Tibial nerve (tissue), 4 donors: Measurements from ENCODE around the gene MSL1. TPM values are rescaled to one million over a fixed set of nuclear protein-coding genes. Genes with fewer than 3 reads are reported as not detected.

ENCODE experiments used
- DNase-seq, 2 donors: peaks; one replicate each; pipeline ENCODE4 v3.0.0-alpha.2; 2019; ENCODE audit warnings: low spot score in 2 of 2
- H3K27ac ChIP-seq, 4 donors: fragments of 200-600 bp; sonication (generic) in 3 of 4; one replicate each; pipeline ENCODE4 v1.5.1; 2017 to 2019; ENCODE audit warnings: mild to moderate bottlenecking in 1 of 4
- H3K27me3 ChIP-seq, 2 donors: fragments of 200-600 bp; sonication (generic) in 1 of 2; one replicate each; pipeline versions ENCODE4 v1.5.1 to v1.6.0; 2017 to 2019
- H3K36me3 ChIP-seq, 3 donors: fragments of 200-600 bp; sonication (generic); one replicate each; pipeline ENCODE4 v1.5.1; 2018 to 2019
- H3K4me1 ChIP-seq, 4 donors: fragments of 200-600 bp; sonication (generic) in 3 of 4; one replicate each; pipeline ENCODE4 v1.5.1; 2017 to 2019
- H3K4me3 ChIP-seq, 4 donors: fragments of 200-600 bp; sonication (generic) in 3 of 4; one replicate each; pipeline ENCODE4 v1.5.1; 2017 to 2019; ENCODE audit warnings: mild to moderate bottlenecking in 1 of 4, moderate library complexity in 1 of 4
- H3K9me3 ChIP-seq, 4 donors: fragments of 200-600 bp; sonication (generic) in 3 of 4; one replicate each; pipeline ENCODE4 v1.5.1; 2017 to 2019
- EP300 ChIP-seq, 2 donors: sonication (generic); formaldehyde crosslinking; IDR thresholded peaks; one replicate each; pipeline ENCODE4 v1.6.1; 2017; ENCODE audit warnings: antibody characterized with exemption in 2 of 2, mild to moderate bottlenecking in 1 of 2
- POLR2A ChIP-seq, 2 donors: fragments of 450-650 bp; IDR thresholded peaks; one replicate each; pipeline ENCODE4 v1.6.1; 2017; ENCODE audit warnings: antibody characterized with exemption in 2 of 2, mild to moderate bottlenecking in 2 of 2, moderate library complexity in 2 of 2
- whole genome bisulfite sequencing, 2 donors: methylation state at CpG; one replicate each; pipeline ENCODE4 v1.1.5; 2018; 5-methylcytosine and 5-hydroxymethylcytosine counted together
- total RNA-seq, 4 donors: library from RNA; depleted of rRNA; stranded (reverse); fragments of >200 nt; gene quantifications; one replicate each; pipeline ENCODE4 v1.1.0, GENCODE V29; 2016
- TF ChIP-seq, protein P1 (sequence below), 5 experiments: fragments of 200-600 bp in 3 of 5; fragments of 450-650 bp in 2 of 5; sonication (generic) in 3 of 5; IDR thresholded peaks; one replicate each; pipeline ENCODE4 v1.5.1; 2016 to 2019; ENCODE audit warnings: antibody characterized with exemption in 5 of 5, mild to moderate bottlenecking in 3 of 5, moderate library complexity in 2 of 5

The MSL1 gene
- total RNA-seq, 4 donors from 2014 or later: 78.0 to 113 (median 107) TPM

DNA sequence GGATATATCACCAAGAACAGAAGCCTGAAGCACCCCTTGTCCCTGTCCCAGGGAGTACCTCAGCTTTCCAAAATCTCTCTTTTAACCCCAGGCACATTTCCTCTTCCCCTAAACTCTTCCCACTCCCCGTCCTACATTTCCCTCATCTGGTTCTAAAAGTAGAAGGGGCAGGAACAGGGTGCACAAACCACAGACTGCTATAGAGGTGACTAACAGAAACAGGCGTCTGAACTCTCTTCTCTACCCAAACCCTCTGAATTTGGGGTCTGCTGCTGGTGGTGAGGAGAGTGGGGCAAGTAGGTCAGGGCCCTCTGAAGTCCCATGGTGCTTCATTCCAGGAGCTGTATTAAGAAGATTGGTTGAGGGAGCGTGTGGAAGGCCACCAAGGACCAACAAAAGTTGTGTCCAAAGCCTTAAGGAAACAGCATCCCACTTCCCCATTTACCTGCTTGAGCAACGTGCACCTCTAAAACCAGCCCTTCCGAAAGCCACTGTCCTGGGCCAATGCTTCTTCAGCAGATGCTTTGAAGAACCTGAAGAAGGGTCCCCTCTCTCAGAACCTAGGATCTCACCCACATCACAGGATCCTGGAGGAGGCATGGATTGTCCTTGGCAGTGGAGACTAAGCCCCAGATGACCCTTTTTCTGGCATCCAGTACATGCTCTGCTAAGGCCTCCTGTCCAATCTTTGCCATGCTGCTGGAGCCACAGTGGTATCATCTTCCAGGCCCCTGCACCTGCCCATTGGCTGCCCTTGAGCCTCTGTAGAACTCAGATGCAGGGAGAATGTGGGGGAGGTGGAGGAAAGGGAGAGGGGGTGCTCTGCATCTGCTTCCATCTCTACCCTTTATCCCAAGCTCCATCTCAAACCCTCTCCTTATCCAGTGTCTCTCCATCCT lies 15.7 kb upstream of the MSL1 start:
- Histone ChIP-seq H3K27me3 (no peaks in the 10 kb centered on the region), H3K9me3 (no peaks in the 10 kb centered on the region), H3K36me3 (no peaks in the 10 kb centered on the region), H3K4me1 (peaks cover 5 to 99% (median 98%) of the 10 kb centered on the region in 4 donors), H3K4me3 (no peak overlapping the region), H3K27ac (peak overlapping the region; percentile 89 to 99 (median 98))
- 67 to 82% methylated on average over 5 of the region's 5 CpGs for WGBS, 2 donors
- TF ChIP-seq POLR2A (IDR thresholded peaks at IDR 0.05): no peak
- DNase-seq: no peak

GRCh38 chr17:40106760-40107521 lies 14.8 kb upstream of the MSL1 start:
- 8 to 12% methylated on average over 20 of the region's 20 CpGs for WGBS, 2 donors
- H3K4me3 ChIP-seq: peak overlapping the region in 1 of 4 donors; percentile 1
- H3K4me1 ChIP-seq: peaks cover 5 to 98% (median 97%) of the 10 kb centered on the region in 4 donors
- H3K27me3 ChIP-seq: no peaks in the 10 kb centered on the region
- peak in 1 of 2 donors; percentile 22 for DNase-seq
- H3K9me3 ChIP-seq: no peaks in the 10 kb centered on the region
- TF ChIP-seq EP300 (IDR thresholded peaks at IDR 0.05) (no peak), POLR2A (IDR thresholded peaks at IDR 0.05) (peak in 1 of 2 donors; percentile 17)
- H3K27ac ChIP-seq: peak overlapping the region; percentile 89 to 99 (median 98)
- no peaks in the 10 kb centered on the region for H3K36me3 ChIP-seq

GRCh38 chr17:40107522-40108174 lies 14.1 kb upstream of the MSL1 start:
- Histone ChIP-seq H3K27ac (peak overlapping the region; percentile 89 to 99 (median 98)), H3K4me1 (peaks cover 5 to 98% (median 97%) of the 10 kb centered on the region in 4 donors), H3K27me3 (no peaks in the 10 kb centered on the region), H3K4me3 (peak overlapping the region in 2 of 4 donors; percentile 7 to 15), H3K9me3 (no peaks in the 10 kb centered on the region), H3K36me3 (no peaks in the 10 kb centered on the region)
- peak in 1 of 2 donors; percentile 54 for DNase-seq
- 10 to 17% methylated on average over 5 of the region's 5 CpGs for WGBS, 2 donors
- TF ChIP-seq, protein P1, sequence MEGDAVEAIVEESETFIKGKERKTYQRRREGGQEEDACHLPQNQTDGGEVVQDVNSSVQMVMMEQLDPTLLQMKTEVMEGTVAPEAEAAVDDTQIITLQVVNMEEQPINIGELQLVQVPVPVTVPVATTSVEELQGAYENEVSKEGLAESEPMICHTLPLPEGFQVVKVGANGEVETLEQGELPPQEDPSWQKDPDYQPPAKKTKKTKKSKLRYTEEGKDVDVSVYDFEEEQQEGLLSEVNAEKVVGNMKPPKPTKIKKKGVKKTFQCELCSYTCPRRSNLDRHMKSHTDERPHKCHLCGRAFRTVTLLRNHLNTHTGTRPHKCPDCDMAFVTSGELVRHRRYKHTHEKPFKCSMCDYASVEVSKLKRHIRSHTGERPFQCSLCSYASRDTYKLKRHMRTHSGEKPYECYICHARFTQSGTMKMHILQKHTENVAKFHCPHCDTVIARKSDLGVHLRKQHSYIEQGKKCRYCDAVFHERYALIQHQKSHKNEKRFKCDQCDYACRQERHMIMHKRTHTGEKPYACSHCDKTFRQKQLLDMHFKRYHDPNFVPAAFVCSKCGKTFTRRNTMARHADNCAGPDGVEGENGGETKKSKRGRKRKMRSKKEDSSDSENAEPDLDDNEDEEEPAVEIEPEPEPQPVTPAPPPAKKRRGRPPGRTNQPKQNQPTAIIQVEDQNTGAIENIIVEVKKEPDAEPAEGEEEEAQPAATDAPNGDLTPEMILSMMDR (IDR thresholded peaks at IDR 0.05): no peak
- TF ChIP-seq POLR2A (IDR thresholded peaks at IDR 0.05) (no peak), EP300 (IDR thresholded peaks at IDR 0.05) (no peak)

GRCh38 chr17:40108970-40109824 lies 12.6 kb upstream of the MSL1 start:
- DNase-seq: peak in 1 of 2 donors; percentile 15
- H3K4me3 ChIP-seq: no peak overlapping the region
- H3K4me1 ChIP-seq: peaks cover 3 to 98% (median 93%) of the 10 kb centered on the region in 4 donors
- no peaks in the 10 kb centered on the region for H3K36me3 ChIP-seq
- TF ChIP-seq EP300 (IDR thresholded peaks at IDR 0.05) (no peak), POLR2A (IDR thresholded peaks at IDR 0.05) (no peak)
- TF ChIP-seq, protein P1 (IDR thresholded peaks at IDR 0.05): no peak
- H3K27me3 ChIP-seq: no peaks in the 10 kb centered on the region
- no peaks in the 10 kb centered on the region for H3K9me3 ChIP-seq
- H3K27ac ChIP-seq: peak overlapping the region; percentile 89 to 99 (median 98)
- WGBS, 2 donors: 86 to 87% methylated on average over 9 of the region's 9 CpGs

- no peaks in the 10 kb centered on the region for H3K36me3 ChIP-seq
- no peak for TF ChIP-seq POLR2A (IDR thresholded peaks at IDR 0.05)
- no peak for TF ChIP-seq EP300 (IDR thresholded peaks at IDR 0.05)
- TF ChIP-seq, protein P1 (IDR thresholded peaks at IDR 0.05): no peak
- DNase-seq: peak in 1 of 2 donors; percentile 44
- no peak overlapping the region for H3K4me3 ChIP-seq
- peak overlapping the region; percentile 89 to 99 (median 98) for H3K27ac ChIP-seq
- H3K4me1 ChIP-seq: peaks cover 3 to 95% (median 83%) of the 10 kb centered on the region in 4 donors
- H3K9me3 ChIP-seq: no peaks in the 10 kb centered on the region
- WGBS, 2 donors: 59 to 62% methylated on average over 3 of the region's 3 CpGs
- no peaks in the 10 kb centered on the region for H3K27me3 ChIP-seq
Measured at GRCh38 chr17:40110026-40110845, 11.5 kb upstream of the MSL1 start.
